Upper lobe of left lung (tissue), 6 donors: ENCODE measurements around the gene WDPCP. TPM values are rescaled to one million over a fixed set of nuclear protein-coding genes. Genes with fewer than 3 reads are reported as not detected.
"Not testable (repeated sequence)": the region's sequence is repeated elsewhere in the genome, so short reads cannot be mapped to it uniquely, and the experiment has no call there.

ENCODE experiments used
- ATAC-seq, 2 donors: fragments of 200-7000 bp; cut with Tn5 transposase; one replicate each; pipeline ENCODE4 v1.9.1; 2022; ENCODE audit warnings: mild to moderate bottlenecking in 2 of 2, moderate library complexity in 2 of 2; ENCODE audit not compliant: low FRiP score in 2 of 2
- DNase-seq, 2 donors: peaks; one replicate each; pipeline ENCODE4 v3.0.0-alpha.2; 2019 to 2020
- H3K27ac ChIP-seq, 4 donors: fragments of 200-600 bp; sonication (generic); one replicate each; pipeline ENCODE4 v1.5.1; 2016 to 2019
- H3K27me3 ChIP-seq, 4 donors: fragments of 200-600 bp; sonication (generic); one replicate each; pipeline ENCODE4 v1.5.1; 2017 to 2019
- H3K36me3 ChIP-seq, 4 donors: fragments of 200-600 bp; sonication (generic); one replicate each; pipeline ENCODE4 v1.5.1; 2016 to 2019
- H3K4me1 ChIP-seq, 4 donors: fragments of 200-600 bp; sonication (generic); one replicate each; pipeline ENCODE4 v1.5.1; 2018 to 2019
- H3K4me3 ChIP-seq, 4 donors: fragments of 200-600 bp; sonication (generic); one replicate each; pipeline ENCODE4 v1.5.1; 2017 to 2019; ENCODE audit warnings: mild to moderate bottlenecking in 2 of 4, moderate library complexity in 1 of 4
- H3K9me3 ChIP-seq, 4 donors: fragments of 200-600 bp; sonication (generic); one replicate each; pipeline ENCODE4 v1.5.1; 2018 to 2019
- EP300 ChIP-seq, 4 donors: sonication (generic); formaldehyde crosslinking; IDR thresholded peaks; one replicate each; pipeline ENCODE4 v1.5.1; 2017; ENCODE audit warnings: antibody characterized with exemption in 4 of 4, control low read depth in 2 of 4
- POLR2A ChIP-seq, 4 donors: fragments of 450-650 bp; IDR thresholded peaks; one replicate each; pipeline ENCODE4 v1.5.1; 2016 to 2017; ENCODE audit warnings: antibody characterized with exemption in 4 of 4, mild to moderate bottlenecking in 2 of 4
- POLR2AphosphoS5 ChIP-seq, 2 donors: sonication (generic); formaldehyde crosslinking; IDR thresholded peaks; one replicate each; pipeline ENCODE4 v1.5.1; 2017; ENCODE audit warnings: antibody characterized with exemption in 2 of 2
- WGBS, 2 donors: methylation state at CpG; one replicate each; pipeline ENCODE4 v1.1.5; 2017 to 2018; 5-methylcytosine and 5-hydroxymethylcytosine counted together
- total RNA-seq, 6 donors: library from RNA; depleted of rRNA in 4 of 6; stranded (reverse); fragments of >200 nt in 4 of 6; gene quantifications; one replicate each; pipeline versions ENCODE4 v1.1.0 to v1.2.1, GENCODE V29; 2016 to 2021
- TF ChIP-seq, protein P1 (sequence below), 6 experiments: fragments of 450-650 bp in 4 of 6; fragments of 200-600 bp in 2 of 6; sonication (generic) in 2 of 6; IDR thresholded peaks; one replicate each; pipeline ENCODE4 v1.5.1; 2016 to 2019; ENCODE audit warnings: antibody characterized with exemption in 6 of 6
- donor health status: DM: no; HTN: no; CAD: no; lungs with moderate emphysema.
- donor health status: DM: no; HTN: yes; CAD: no; lungs with severe emphysema.

The WDPCP gene
- total RNA-seq, 6 donors from 2014 or later = 9.3 to 20.8 (median 11.5) TPM

DNA sequence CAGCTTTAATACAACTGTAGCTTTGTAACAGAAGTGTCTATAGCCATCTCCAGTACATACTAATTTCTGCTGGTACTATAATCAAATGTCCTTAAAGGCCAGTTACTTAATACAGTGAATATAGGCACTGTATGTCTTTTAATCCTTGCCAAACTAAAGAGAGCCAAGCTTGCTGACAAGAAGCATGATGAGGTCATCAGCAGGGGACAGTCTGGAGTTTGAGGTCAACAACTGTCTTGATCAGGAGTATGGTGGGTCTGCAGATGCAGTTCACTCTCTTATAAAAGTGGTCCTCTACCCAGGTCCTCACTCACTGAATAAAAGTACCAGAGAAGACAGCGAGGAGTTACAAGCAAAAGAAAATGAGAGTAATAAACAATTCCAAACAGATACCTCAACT is 219.1 kb downstream of the WDPCP start:
- Histone ChIP-seq H3K27me3 (no peaks in the 10 kb centered on the region), H3K36me3 (no peaks in the 10 kb centered on the region), H3K27ac (no peak overlapping the region), H3K9me3 (peaks cover 0 to 17% (median 2%) of the 10 kb centered on the region in 4 donors), H3K4me3 (no peak overlapping the region), H3K4me1 (no peaks in the 10 kb centered on the region)
- DNase-seq (no peak), ATAC-seq (no peak)
- 95 to 97% methylated on average over 1 of the region's 1 CpG for WGBS, 2 donors
- TF ChIP-seq POLR2A (IDR thresholded peaks at IDR 0.05) (no peak), POLR2AphosphoS5 (IDR thresholded peaks at IDR 0.05) (no peak), EP300 (IDR thresholded peaks at IDR 0.05) (no peak)
- TF ChIP-seq, protein P1, sequence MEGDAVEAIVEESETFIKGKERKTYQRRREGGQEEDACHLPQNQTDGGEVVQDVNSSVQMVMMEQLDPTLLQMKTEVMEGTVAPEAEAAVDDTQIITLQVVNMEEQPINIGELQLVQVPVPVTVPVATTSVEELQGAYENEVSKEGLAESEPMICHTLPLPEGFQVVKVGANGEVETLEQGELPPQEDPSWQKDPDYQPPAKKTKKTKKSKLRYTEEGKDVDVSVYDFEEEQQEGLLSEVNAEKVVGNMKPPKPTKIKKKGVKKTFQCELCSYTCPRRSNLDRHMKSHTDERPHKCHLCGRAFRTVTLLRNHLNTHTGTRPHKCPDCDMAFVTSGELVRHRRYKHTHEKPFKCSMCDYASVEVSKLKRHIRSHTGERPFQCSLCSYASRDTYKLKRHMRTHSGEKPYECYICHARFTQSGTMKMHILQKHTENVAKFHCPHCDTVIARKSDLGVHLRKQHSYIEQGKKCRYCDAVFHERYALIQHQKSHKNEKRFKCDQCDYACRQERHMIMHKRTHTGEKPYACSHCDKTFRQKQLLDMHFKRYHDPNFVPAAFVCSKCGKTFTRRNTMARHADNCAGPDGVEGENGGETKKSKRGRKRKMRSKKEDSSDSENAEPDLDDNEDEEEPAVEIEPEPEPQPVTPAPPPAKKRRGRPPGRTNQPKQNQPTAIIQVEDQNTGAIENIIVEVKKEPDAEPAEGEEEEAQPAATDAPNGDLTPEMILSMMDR (IDR thresholded peaks at IDR 0.05) = no peak

- H3K4me3 ChIP-seq = no peak overlapping the region
- H3K27me3 ChIP-seq = no peaks in the 10 kb centered on the region
- H3K9me3 ChIP-seq = no peaks in the 10 kb centered on the region
- 71 to 77% methylated on average over 1 of the region's 1 CpG for WGBS, 2 donors
- TF ChIP-seq POLR2A (IDR thresholded peaks at IDR 0.05) (no peak), EP300 (IDR thresholded peaks at IDR 0.05) (no peak), POLR2AphosphoS5 (IDR thresholded peaks at IDR 0.05) (no peak)
- TF ChIP-seq, protein P1 (IDR thresholded peaks at IDR 0.05) = no peak
- H3K36me3 ChIP-seq = no peaks in the 10 kb centered on the region
- H3K4me1 ChIP-seq = no peaks in the 10 kb centered on the region
- H3K27ac ChIP-seq = no peak overlapping the region
- ATAC-seq = no peak
- DNase-seq = no peak
Observed at GRCh38 chr2:63364866-63365265, 223.4 kb downstream of the WDPCP start.

DNA sequence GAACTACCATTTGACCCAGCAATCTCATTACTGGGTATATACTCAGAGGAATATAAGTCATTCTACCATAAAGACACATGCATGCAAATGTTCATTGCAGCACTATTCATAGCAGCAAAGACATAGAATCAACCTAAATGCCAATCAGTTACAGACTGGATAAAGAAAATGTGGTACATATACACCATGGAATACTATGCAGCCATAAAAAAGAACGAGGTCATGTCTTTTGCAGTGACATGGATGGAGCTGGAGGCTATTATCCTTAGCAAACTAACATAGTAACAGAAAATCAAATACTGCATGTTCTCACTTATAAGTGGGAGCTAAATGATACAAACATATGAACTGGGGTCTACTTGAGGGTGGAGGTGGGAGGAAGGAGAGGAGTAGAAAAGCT is 230.6 kb downstream of the WDPCP start:
- not testable (repeated sequence) for H3K4me3 ChIP-seq, ATAC-seq, DNase-seq, H3K27me3 ChIP-seq, H3K27ac ChIP-seq, H3K36me3 ChIP-seq, H3K4me1 ChIP-seq
- 84% methylated on average over 1 of the region's 1 CpG for WGBS, 2 donors
- peaks cover 0 to 17% (median 9%) of the 10 kb centered on the region in 4 donors for H3K9me3 ChIP-seq

GRCh38 chr2:63347361-63347760 is 240.9 kb downstream of the WDPCP start:
- ATAC-seq (no peak), DNase-seq (no peak)
- Histone ChIP-seq H3K27me3 (no peaks in the 10 kb centered on the region), H3K36me3 (no peaks in the 10 kb centered on the region), H3K9me3 (peaks cover 0 to 24% (median 6%) of the 10 kb centered on the region in 4 donors), H3K4me3 (no peak overlapping the region), H3K27ac (no peak overlapping the region), H3K4me1 (no peaks in the 10 kb centered on the region)
- WGBS, 2 donors = 90 to 100% methylated on average over 2 of the region's 2 CpGs
- TF ChIP-seq, protein P1 (IDR thresholded peaks at IDR 0.05) = no peak
- TF ChIP-seq EP300 (IDR thresholded peaks at IDR 0.05) (no peak), POLR2A (IDR thresholded peaks at IDR 0.05) (no peak), POLR2AphosphoS5 (IDR thresholded peaks at IDR 0.05) (no peak)

- Histone ChIP-seq H3K9me3 (peaks cover 0 to 24% (median 6%) of the 10 kb centered on the region in 4 donors), H3K36me3 (no peaks in the 10 kb centered on the region), H3K27me3 (no peaks in the 10 kb centered on the region), H3K4me1 (no peaks in the 10 kb centered on the region), H3K27ac (no peak overlapping the region), H3K4me3 (no peak overlapping the region)
- ATAC-seq (no peak), DNase-seq (no peak)
- TF ChIP-seq POLR2AphosphoS5 (IDR thresholded peaks at IDR 0.05) (no peak), POLR2A (IDR thresholded peaks at IDR 0.05) (no peak), EP300 (IDR thresholded peaks at IDR 0.05) (no peak)
- TF ChIP-seq, protein P1 (IDR thresholded peaks at IDR 0.05) = no peak
Observed at GRCh38 chr2:63346411-63346810, 241.9 kb downstream of the WDPCP start.
